ENCODE data around the gene KCNE4. TPM values are rescaled to one million over a fixed set of nuclear protein-coding genes. Genes with fewer than 3 reads are reported as not detected.
A peak's percentile ranks its signal among the peaks of the same experiment; 100 is the strongest.

The KCNE4 gene
- 0.09 TPM in 1 of 2 replicates, not detected in the other for total RNA-seq (2011; cell fraction: chromatin; rRNA removed; ENCODE audit: low replicate concordance)
- not detected in 2 replicates for total RNA-seq (2011; cell fraction: nucleolus; rRNA removed)
- not detected in 2 replicates for total RNA-seq (2011; cell fraction: nucleoplasm; rRNA removed)
- total RNA-seq (2014; rRNA removed) = not detected in 2 replicates
- not detected in 2 replicates for total RNA-seq (2014; rRNA removed; fragmentation: Illumina TruSeq; extraction: Trizol)
- not detected in 2 replicates for total RNA-seq (2015; rRNA removed; fragmentation: Illumina TruSeq; extraction: Trizol)
- not detected in 2 replicates for total RNA-seq (2021)
- not detected in 2 replicates for polyA plus RNA-seq (2011; rRNA removed)
- polyA plus RNA-seq (2011; cell fraction: cytosol; rRNA removed) = 0.01 TPM in 1 of 2 replicates, not detected in the other
- polyA plus RNA-seq (2011; cell fraction: nucleus; rRNA removed) = not detected in 2 replicates
- 0.04 TPM in 1 of 2 replicates, not detected in the other for polyA plus RNA-seq (2012)
- not detected in 2 replicates for polyA plus RNA-seq (2014; fragmentation: Illumina TruSeq; extraction: Trizol)
- polyA plus RNA-seq (2014; fragmentation: Nextera tagmentation; extraction: Ambion mirVana) = not detected
- polyA plus RNA-seq (2014; rRNA removed) = not detected in 2 replicates
- polyA minus RNA-seq (2011; rRNA and poly(A)+ RNA removed) = 0.09 TPM in 1 of 2 replicates, not detected in the other
- not detected in 2 replicates for polyA minus RNA-seq (2011; cell fraction: cytosol; rRNA and poly(A)+ RNA removed)
- polyA minus RNA-seq (2011; cell fraction: nucleus; rRNA and poly(A)+ RNA removed) = not detected in 2 replicates
- Bru-seq, nascent RNA = percentile 19 among the genes with signal in this experiment
- BruChase-seq, experiment 1, labeled RNA remaining after a 2-hour chase = percentile 15 among the genes with signal in this experiment
- BruChase-seq, experiment 2, labeled RNA remaining after a 6-hour chase = percentile 36 among the genes with signal in this experiment
- long read RNA-seq, experiment 1 = 0 reads
- long read RNA-seq, experiment 2 = 0 reads
- long read RNA-seq, experiment 3 = 0 reads

GRCh38 chr2:223051693-223052289, at the start of gene KCNE4:
KCNE4 (plus strand) TSS chr2:223052190; CDS start chr2:223052831, 641 bp downstream.
- POLR2A ChIA-PET = no interaction called here

More at GRCh38 chr2:223051693-223052289, at the start of gene KCNE4:
- TF ChIP-seq E2F8 (IDR thresholded peaks at IDR 0.05; ENCODE audit: low read depth, partially characterized antibody) (no peak), PBX2 (CRISPR knock-in tag; IDR thresholded peaks at IDR 0.05; ENCODE audit: low read depth) (no peak), PBX2 (tag; conservative IDR thresholded peaks at IDR 0.05; ENCODE audit: low read depth) (0 out of 2 replicates have a peak, but pooled peaks have one; percentile 17), USF2 (CRISPR knock-in tag; IDR thresholded peaks at IDR 0.05) (peak; percentile 42)
- WGBS (ENCODE audit: insufficient coverage, low coverage, missing lambda C conversion rate) = 68% methylated on average over 15 of the region's 19 CpGs
- DNase-seq (ENCODE audit: extremely low read depth in 1 of 4, low spot score in 3 of 4) (no peak), ATAC-seq (no peak), FAIRE-seq (no peak)
- H4K20me1 ChIP-seq (replicated peaks; ENCODE audit: control insufficient read depth, insufficient read depth, low read length) = no peaks in the 10 kb centered on the region
- H3K4me2 ChIP-seq (ENCODE audit: insufficient read depth, low read length) = no peak within 1 kb of the TSS
- 0 out of 2 replicates have a peak within 1 kb of the TSS, but pooled peaks have one; percentile 5 for H2AFZ ChIP-seq (ENCODE audit: low read depth, low read length)
- H3K27me3 ChIP-seq (ENCODE audit: control insufficient read depth in 2 of 2, insufficient read depth in 2 of 2, low read length in 2 of 2) = no peaks in the 10 kb centered on the region
- no peak within 1 kb of the TSS for H3K4me3 ChIP-seq
- H3K9me1 ChIP-seq (ENCODE audit: control insufficient read depth, insufficient read depth, low read length) = no peaks in the 10 kb centered on the region
- intact Hi-C loops (cut with micrococcal nuclease) = no loop called here
- no peaks in the 10 kb centered on the region for H3K9me3 ChIP-seq (replicated peaks; ENCODE audit: control insufficient read depth, insufficient read depth, low read depth, low read length)
- in situ Hi-C loops (cut with MboI) = no loop called here
- H3K9ac ChIP-seq (ENCODE audit: insufficient read depth in 1 of 2, low read depth in 2 of 2, low read length in 2 of 2) = no peak within 1 kb of the TSS
- CTCF ChIA-PET (ENCODE audit: low intra/inter-chr PET ratio) = no interaction called here
- no peak within 1 kb of the TSS for H3K27ac ChIP-seq (ENCODE audit: extremely low read depth, low read depth, low read length)
- H3K4me1 ChIP-seq (replicated peaks in 1 of 2; ENCODE audit: control insufficient read depth in 2 of 2, insufficient read depth in 2 of 2, low read length in 2 of 2) = peaks cover 10 to 30% of the 10 kb centered on the region in 2 experiments; a peak in 4 of 5 replicates
- no TSS peak for BruUV-seq (replicated peaks)
- H3K36me3 ChIP-seq (ENCODE audit: control insufficient read depth, insufficient read depth, low read length) = no peaks in the 10 kb centered on the region
- no peaks in the 10 kb centered on the region for H3K79me2 ChIP-seq (ENCODE audit: control insufficient read depth, insufficient read depth, low read length)
